Stomach (tissue), 9 donors: ENCODE data around the gene CABP2. TPM values are rescaled to one million over a fixed set of nuclear protein-coding genes. Genes with fewer than 3 reads are reported as not detected.

Experiments used
- DNase-seq, 2 donors: peaks; one replicate each; pipeline versions ENCODE4 v3.0.0 to v3.0.0-alpha.2; 2013 to 2019
- H3K27ac ChIP-seq, 5 donors: fragments of 200-600 bp in 4 of 5; sonication (generic) in 4 of 5; one replicate each; pipeline ENCODE4 v1.5.1; 2013 to 2019; ENCODE audit warnings: mild to moderate bottlenecking in 1 of 5, moderate library complexity in 1 of 5
- H3K27me3 ChIP-seq, 3 donors: fragments of 200-600 bp; sonication (generic); one replicate each; pipeline ENCODE4 v1.5.1; 2017 to 2019; ENCODE audit warnings: mixed run types in 1 of 3
- H3K36me3 ChIP-seq, 4 donors: fragments of 200-600 bp; sonication (generic); 1 replicate in 3 of 4; 2 replicates in 1 of 4; pipeline ENCODE4 v1.5.1; 2016 to 2019
- H3K4me1 ChIP-seq, 4 donors: fragments of 200-600 bp; sonication (generic); one replicate each; pipeline ENCODE4 v1.5.1; 2016 to 2019
- H3K4me3 ChIP-seq, 4 donors: fragments of 200-600 bp; sonication (generic) in 3 of 4; one replicate each; pipeline ENCODE4 v1.5.1; 2016 to 2019; ENCODE audit warnings: mild to moderate bottlenecking in 1 of 4
- H3K9me3 ChIP-seq, 4 donors: fragments of 200-600 bp; sonication (generic); one replicate each; pipeline ENCODE4 v1.5.1; 2016 to 2019
- CTCF ChIP-seq, 7 experiments: fragments of 450-650 bp in 4 of 7; fragments of 200-600 bp in 3 of 7; sonication (generic) in 3 of 7; IDR thresholded peaks; one replicate each; pipeline ENCODE4 v1.5.1; 2016 to 2019; ENCODE audit warnings: antibody characterized with exemption in 7 of 7, control low read depth in 2 of 7, mild to moderate bottlenecking in 1 of 7
- EP300 ChIP-seq: sonication (generic); formaldehyde crosslinking; IDR thresholded peaks from one replicate; pipeline ENCODE4 v1.6.1; 2017; ENCODE audit warnings: antibody characterized with exemption
- POLR2A ChIP-seq, 4 donors: fragments of 450-650 bp; IDR thresholded peaks; one replicate each; pipeline ENCODE4 v1.6.1; 2016; ENCODE audit warnings: antibody characterized with exemption in 4 of 4, control low read depth in 2 of 4, mild to moderate bottlenecking in 1 of 4, moderate library complexity in 1 of 4
- POLR2AphosphoS5 ChIP-seq, 3 donors: sonication (generic); formaldehyde crosslinking; IDR thresholded peaks; one replicate each; pipeline ENCODE4 v1.6.1; 2016; ENCODE audit warnings: antibody characterized with exemption in 3 of 3
- WGBS, 5 donors: extraction: QIAGEN DNeasy Blood & Tissue Kit in 3 of 5; methylation state at CpG; one replicate each; pipeline versions ENCODE4 v1.1.5 to v1.1.7; 2013 to 2018; 5-methylcytosine and 5-hydroxymethylcytosine counted together
- intact Hi-C: fragments of 100-400 bp; cut with DNase I; formaldehyde crosslinking; loops from one replicate; pipeline ENCODE4 v1.15.1; 2023; ENCODE audit warnings: low total_unique reads
- polyA plus RNA-seq, 3 donors: library from polyadenylated mRNA; stranded (reverse); fragments of 200-250 nt; gene quantifications; one replicate each; pipeline ENCODE4 v1.2.3, GENCODE V29; 2013
- total RNA-seq, 5 donors: library from RNA; depleted of rRNA; stranded (reverse); fragments of >200 nt; gene quantifications; one replicate each; pipeline versions ENCODE4 v1.1.0 to v1.2.3, GENCODE V29; 2014 to 2016
- donor health status: healthy with polysubstance abuse.
- donor health status: Bipolar disorder and iron deficiency.
- donor health status: healthy.

The CABP2 gene
- total and polyA plus RNA-seq, 8 donors = not detected

- peak; percentile 35 to 43 for DNase-seq
- H3K27ac ChIP-seq = peak overlapping the region; percentile 85 to 99 (median 98)
These were observed 16.7 kb downstream of the CABP2 start for GRCh38 chr11:67506426-67507051.

GRCh38 chr11:67505605-67506396 is 17.4 kb downstream of the CABP2 start:
- Histone ChIP-seq H3K4me1 (peaks cover 49 to 56% (median 54%) of the 10 kb centered on the region in 4 donors), H3K27me3 (peaks cover 0 to 22% (median 0%) of the 10 kb centered on the region in 3 donors), H3K27ac (peak overlapping the region; percentile 85 to 99 (median 98)), H3K36me3 (peaks cover 0 to 25% (median 16%) of the 10 kb centered on the region in 4 donors), H3K9me3 (no peaks in the 10 kb centered on the region), H3K4me3 (peak overlapping the region; percentile 48 to 87 (median 70))
- DNase-seq = peak; percentile 94 to 97
- 4 to 11% (median 8%) methylated on average over 8 to 17 of the region's 17 CpGs for WGBS, 5 donors
- peak in 2 of 4 donors; percentile 5 to 14 for TF ChIP-seq POLR2A (IDR thresholded peaks at IDR 0.05)
- no peak for TF ChIP-seq EP300
- TF ChIP-seq CTCF (IDR thresholded peaks at IDR 0.05) = peak in 6 of 7 experiments; percentile 88 to 99 (median 97)
- TF ChIP-seq POLR2AphosphoS5 (IDR thresholded peaks at IDR 0.05) = peak; percentile 48 to 92 (median 79)
- intact Hi-C loops = loop anchor here (10.0 kb wide), 1 partner anchor 71 kb away; the partner anchor contains the start of gene PTPRCAP

More at GRCh38 chr11:67506426-67507051, 16.7 kb downstream of the CABP2 start:
- Histone ChIP-seq H3K9me3 (no peaks in the 10 kb centered on the region), H3K4me3 (peak overlapping the region; percentile 72 to 87 (median 80)), H3K36me3 (peaks cover 0 to 18% (median 11%) of the 10 kb centered on the region in 4 donors), H3K4me1 (peaks cover 49 to 56% (median 54%) of the 10 kb centered on the region in 4 donors), H3K27me3 (peaks cover 0 to 28% (median 0%) of the 10 kb centered on the region in 3 donors)
- TF ChIP-seq EP300 (no peak), CTCF (IDR thresholded peaks at IDR 0.05) (peak in 1 of 7 experiments; percentile 54)
- WGBS, 5 donors = 39 to 84% (median 52%) methylated on average over 12 to 16 of the region's 16 CpGs
- intact Hi-C loops = loop anchor here (10.0 kb wide), 1 partner anchor 72 kb away; the partner anchor contains the start of gene PTPRCAP

- DNase-seq = peak; percentile 79 to 91
- Histone ChIP-seq H3K27me3 (peaks cover 0 to 22% (median 0%) of the 10 kb centered on the region in 3 donors), H3K4me3 (peak within 1 kb of the TSS; percentile 48 to 87 (median 70)), H3K36me3 (peaks cover 0 to 30% (median 16%) of the 10 kb centered on the region in 4 donors), H3K4me1 (peaks cover 49 to 56% (median 54%) of the 10 kb centered on the region in 4 donors), H3K9me3 (no peaks in the 10 kb centered on the region), H3K27ac (peak within 1 kb of the TSS; percentile 85 to 99 (median 98))
- 0 to 1% (median 1%) methylated on average over 18 to 58 of the region's 58 CpGs for WGBS, 5 donors
- intact Hi-C loops = loop anchor here (10.0 kb wide), 1 partner anchor 70 kb away; the partner anchor contains the start of gene PTPRCAP
- TF ChIP-seq POLR2AphosphoS5 (IDR thresholded peaks at IDR 0.05) (peak in 2 of 3 donors; percentile 3 to 63), EP300 (no peak)
These were observed 18.2 kb downstream of the CABP2 start, which contains the start of gene PITPNM1 for GRCh38 chr11:67504950-67505581. Gene PITPNM1, minus strand, starts transcription at chr11:67505363. Its CDS starts 1,183 bp downstream, at chr11:67504180.

- Histone ChIP-seq H3K27me3 (peaks cover 0 to 22% (median 0%) of the 10 kb centered on the region in 3 donors), H3K4me3 (peak overlapping the region; percentile 48 to 87 (median 70)), H3K27ac (peak overlapping the region; percentile 85 to 99 (median 98)), H3K36me3 (peaks cover 0 to 37% (median 22%) of the 10 kb centered on the region in 4 donors), H3K9me3 (no peaks in the 10 kb centered on the region), H3K4me1 (peaks cover 49 to 56% (median 54%) of the 10 kb centered on the region in 4 donors)
- TF ChIP-seq CTCF (IDR thresholded peaks at IDR 0.05) = no peak
- TF ChIP-seq EP300 = no peak
- TF ChIP-seq POLR2AphosphoS5 (IDR thresholded peaks at IDR 0.05) = no peak
- TF ChIP-seq POLR2A (IDR thresholded peaks at IDR 0.05) = no peak
- intact Hi-C loops = loop anchor here (10.0 kb wide), 1 partner anchor 69 kb away; the partner anchor contains the start of gene PTPRCAP
- peak in 1 of 2 donors; percentile 74 for DNase-seq
- WGBS, 5 donors = 2 to 9% (median 3%) methylated on average over 20 to 101 of the region's 101 CpGs
These were observed 19.0 kb downstream of the CABP2 start for GRCh38 chr11:67504005-67504949.
